Activated CD8-positive, alpha-beta T cell treated with anti-CD3 and anti-CD28 coated beads for 36 hours (primary cell): ENCODE measurements around the gene TMEM182. TPM values are rescaled to one million over a fixed set of nuclear protein-coding genes. Genes with fewer than 3 reads are reported as not detected.

Experiments
- total RNA-seq, 2 experiments: library from RNA; stranded (reverse); gene quantifications; one replicate each; pipeline ENCODE4 v1.2.3, GENCODE V29; 2021

Gene TMEM182
- total RNA-seq, 2 experiments from 2014 or later: 4.4 to 5.3 TPM

Other genes with a start within 250 kb of the TMEM182 start
- gene SLC9A2, start 142.5 kb upstream of the TMEM182 start, total RNA-seq: under 1 TPM; 0.05 to 0.18 TPM